Trophoblast cell (in vitro differentiated cells and primary cell): ENCODE results near the gene SYCE1.
"Not testable (repeated sequence)": the region's sequence is repeated elsewhere in the genome, so short reads cannot be mapped to it uniquely, and the experiment has no call there.

Experiments used
- DNase-seq, 2 donors: peaks; one replicate each; pipeline ENCODE4 v3.0.0-alpha.2; 2016
- H2AFZ ChIP-seq: 2 replicates; pipeline ENCODE4 v1.6.1; 2013; ENCODE audit warnings: low read length, moderate library complexity, mild to moderate bottlenecking; ENCODE audit not compliant: insufficient read depth, poor library complexity
- H2AK5ac ChIP-seq: 2 replicates; pipeline ENCODE4 v1.6.1; 2013; ENCODE audit warnings: mild to moderate bottlenecking, low read length
- H2BK120ac ChIP-seq: 2 replicates; pipeline ENCODE4 v1.6.1; 2013; ENCODE audit warnings: low read length, mild to moderate bottlenecking, moderate library complexity; ENCODE audit not compliant: insufficient read depth, poor library complexity
- H2BK12ac ChIP-seq: 2 replicates; pipeline ENCODE4 v1.6.1; 2013; ENCODE audit warnings: mild to moderate bottlenecking, low read length, moderate library complexity
- H2BK5ac ChIP-seq: 2 replicates; pipeline ENCODE4 v1.6.1; 2013; ENCODE audit warnings: low read length, low read depth, moderate library complexity, mild to moderate bottlenecking; ENCODE audit not compliant: poor library complexity
- H3K14ac ChIP-seq: 2 replicates; pipeline ENCODE4 v1.6.1; 2013; ENCODE audit warnings: mild to moderate bottlenecking, low read length
- H3K18ac ChIP-seq: 2 replicates; pipeline ENCODE4 v1.6.1; 2013; ENCODE audit warnings: mild to moderate bottlenecking, low read length
- H3K23ac ChIP-seq: 2 replicates; pipeline ENCODE4 v1.6.1; 2013; ENCODE audit warnings: low read length
- H3K27ac ChIP-seq: 2 replicates; pipeline ENCODE4 v1.5.1; 2013; ENCODE audit warnings: low read depth, mild to moderate bottlenecking, inconsistent platforms, low read length, moderate library complexity
- H3K27me3 ChIP-seq: 2 replicates; pipeline ENCODE4 v1.6.1; 2013; ENCODE audit warnings: inconsistent platforms, mild to moderate bottlenecking, low read length, moderate library complexity; ENCODE audit not compliant: insufficient read depth
- H3K36me3 ChIP-seq, 2 experiments: 1 replicate in 1 of 2; 2 replicates in 1 of 2; pipeline ENCODE4 v1.6.1; 2013; ENCODE audit warnings: low read length in 2 of 2, mild to moderate bottlenecking in 2 of 2, moderate library complexity in 1 of 2; ENCODE audit not compliant: insufficient read depth in 2 of 2, control insufficient read depth in 1 of 2
- H3K4ac ChIP-seq: 2 replicates; pipeline ENCODE4 v1.6.1; 2013; ENCODE audit warnings: low read depth, mild to moderate bottlenecking, low read length, moderate library complexity
- H3K4me1 ChIP-seq, 2 experiments: 1 replicate in 1 of 2; 2 replicates in 1 of 2; pipeline ENCODE4 v1.6.1; 2013; ENCODE audit warnings: low read length in 2 of 2, mild to moderate bottlenecking in 2 of 2, moderate library complexity in 1 of 2; ENCODE audit not compliant: insufficient read depth in 2 of 2, control insufficient read depth in 1 of 2
- H3K4me2 ChIP-seq: 2 replicates; pipeline ENCODE4 v1.6.1; 2013; ENCODE audit warnings: inconsistent platforms, mild to moderate bottlenecking, low read length, moderate library complexity
- H3K4me3 ChIP-seq: 2 replicates; pipeline ENCODE4 v1.5.1; 2013; ENCODE audit warnings: mild to moderate bottlenecking, low read depth, low read length, inconsistent platforms
- H3K79me1 ChIP-seq: one replicate; pipeline ENCODE4 v1.6.1; 2013; ENCODE audit warnings: low read length
- H3K79me2 ChIP-seq: 2 replicates; pipeline ENCODE4 v1.6.1; 2013; ENCODE audit warnings: low read length, mild to moderate bottlenecking; ENCODE audit not compliant: control insufficient read depth, insufficient read depth, poor library complexity
- H3K9ac ChIP-seq: 2 replicates; pipeline ENCODE4 v1.6.1; 2013; ENCODE audit warnings: mild to moderate bottlenecking, low read length
- H3K9me3 ChIP-seq: 2 replicates; pipeline ENCODE4 v1.6.1; 2013; ENCODE audit warnings: low read depth, mild to moderate bottlenecking, control low read depth, inconsistent platforms, low read length; ENCODE audit not compliant: insufficient read depth
- H4K12ac ChIP-seq: 2 replicates; pipeline ENCODE4 v1.6.1; 2013; ENCODE audit warnings: low read depth, mild to moderate bottlenecking, low read length, moderate library complexity
- H4K8ac ChIP-seq: 2 replicates; pipeline ENCODE4 v1.6.1; 2013; ENCODE audit warnings: low read depth, mild to moderate bottlenecking, low read length, moderate library complexity
- H4K91ac ChIP-seq: one replicate; pipeline ENCODE4 v1.6.1; 2013; ENCODE audit warnings: low read depth, mild to moderate bottlenecking, low read length, moderate library complexity
- WGBS: extraction: QIAGEN DNeasy Blood & Tissue Kit; methylation state at CpG from one replicate; pipeline ENCODE4 v1.1.7; 2013; ENCODE audit warnings: missing lambda C conversion rate; ENCODE audit not compliant: insufficient read length, insufficient coverage; ENCODE audit errors: extremely low coverage; 5-methylcytosine and 5-hydroxymethylcytosine counted together

Gene SYCE1

GRCh38 chr10:133592716-133593115, 27.3 kb upstream of the SYCE1 start:
- no CpG with 5 or more reads among the region's 6 CpGs for WGBS
- no peak overlapping the region for H3K27ac ChIP-seq
- H2AK5ac ChIP-seq: no peak overlapping the region
- no peak overlapping the region for H3K9ac ChIP-seq
- H3K27me3 ChIP-seq: no peaks in the 10 kb centered on the region
- H3K4me2 ChIP-seq: no peak overlapping the region
- H2BK12ac ChIP-seq: no peak overlapping the region
- H3K36me3 ChIP-seq: no peaks in the 10 kb centered on the region
- H3K4me3 ChIP-seq: no peak overlapping the region
- no peak overlapping the region for H2BK120ac ChIP-seq
- peaks cover 26% of the 10 kb centered on the region for H3K9me3 ChIP-seq
- H3K14ac ChIP-seq: no peak overlapping the region
- H3K79me2 ChIP-seq: no peaks in the 10 kb centered on the region
- DNase-seq: no peak
- no peak overlapping the region for H4K12ac ChIP-seq
- H4K8ac ChIP-seq: no peak overlapping the region
- no peak overlapping the region for H4K91ac ChIP-seq
- no peak overlapping the region for H3K18ac ChIP-seq
- H3K23ac ChIP-seq: no peak overlapping the region
- H3K4me1 ChIP-seq: no peaks in the 10 kb centered on the region
- H3K79me1 ChIP-seq: no peaks in the 10 kb centered on the region
- no peak overlapping the region for H2BK5ac ChIP-seq
- no peak overlapping the region for H3K4ac ChIP-seq
- no peak overlapping the region for H2AFZ ChIP-seq

DNA sequence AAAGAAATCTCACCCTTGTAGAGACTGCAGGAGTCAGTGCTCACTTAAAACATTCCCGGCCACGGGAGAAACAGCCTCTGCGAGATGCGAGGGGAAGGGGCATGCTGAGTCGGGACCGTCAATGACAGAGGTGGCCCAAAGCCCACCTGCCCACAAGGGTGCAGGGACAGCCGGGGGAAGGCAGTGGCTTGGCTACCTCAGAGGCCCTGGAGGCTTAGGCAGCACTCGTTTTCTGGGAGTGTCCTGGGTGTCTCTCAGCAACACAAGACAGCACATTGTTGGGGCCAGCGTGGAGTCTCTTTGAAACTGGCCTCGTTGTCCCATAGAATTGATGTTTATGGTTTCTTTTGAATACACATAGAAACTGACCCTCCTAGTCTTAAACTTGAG, 25.6 kb upstream of the SYCE1 start:
- Histone ChIP-seq H2BK12ac (no peak overlapping the region), H3K4me2 (no peak overlapping the region), H4K91ac (no peak overlapping the region), H3K27ac (no peak overlapping the region), H3K23ac (no peak overlapping the region), H4K12ac (no peak overlapping the region), H2BK5ac (no peak overlapping the region), H3K9ac (no peak overlapping the region), H2BK120ac (no peak overlapping the region), H3K18ac (no peak overlapping the region), H3K79me1 (no peaks in the 10 kb centered on the region), H3K36me3 (no peaks in the 10 kb centered on the region), H4K8ac (no peak overlapping the region), H3K4me1 (no peaks in the 10 kb centered on the region), H3K4ac (no peak overlapping the region), H3K14ac (no peak overlapping the region), H2AK5ac (no peak overlapping the region), H2AFZ (no peak overlapping the region), H3K9me3 (peaks cover 29% of the 10 kb centered on the region), H3K79me2 (no peaks in the 10 kb centered on the region), H3K4me3 (no peak overlapping the region), H3K27me3 (no peaks in the 10 kb centered on the region)
- WGBS: no CpG with 5 or more reads among the region's 10 CpGs
- DNase-seq: no peak

GRCh38 chr10:133590226-133590969, 25.0 kb upstream of the SYCE1 start:
- Histone ChIP-seq H3K79me1 (no peaks in the 10 kb centered on the region), H3K18ac (no peak overlapping the region), H3K36me3 (no peaks in the 10 kb centered on the region), H2BK5ac (no peak overlapping the region), H3K9me3 (peaks cover 29% of the 10 kb centered on the region), H3K79me2 (no peaks in the 10 kb centered on the region), H4K8ac (no peak overlapping the region), H3K4me2 (no peak overlapping the region), H4K91ac (no peak overlapping the region), H3K4me3 (no peak overlapping the region), H3K9ac (no peak overlapping the region), H2AK5ac (no peak overlapping the region), H3K27me3 (no peaks in the 10 kb centered on the region), H2AFZ (no peak overlapping the region), H3K14ac (no peak overlapping the region), H2BK120ac (no peak overlapping the region), H3K4ac (no peak overlapping the region), H4K12ac (no peak overlapping the region), H3K27ac (no peak overlapping the region), H3K4me1 (no peaks in the 10 kb centered on the region), H3K23ac (no peak overlapping the region), H2BK12ac (no peak overlapping the region)
- WGBS: no CpG with 5 or more reads among the region's 13 CpGs
- DNase-seq: no peak

GRCh38 chr10:133577037-133577436, 11.7 kb upstream of the SYCE1 start:
- not testable (repeated sequence) for H2AFZ ChIP-seq, H3K79me1 ChIP-seq, H3K27ac ChIP-seq, H2AK5ac ChIP-seq, H3K4me2 ChIP-seq, H2BK12ac ChIP-seq, H3K9ac ChIP-seq, H3K36me3 ChIP-seq, H2BK120ac ChIP-seq, H4K12ac ChIP-seq, H3K79me2 ChIP-seq, DNase-seq, H4K8ac ChIP-seq, H3K4me1 ChIP-seq, H4K91ac ChIP-seq, H3K9me3 ChIP-seq, H3K23ac ChIP-seq, H3K4ac ChIP-seq, H3K18ac ChIP-seq, H3K14ac ChIP-seq, H3K4me3 ChIP-seq, H3K27me3 ChIP-seq, H2BK5ac ChIP-seq
- no CpG with 5 or more reads among the region's 31 CpGs for WGBS
